ENCODE results near the gene MYPOP.

MYPOP gene

DNA sequence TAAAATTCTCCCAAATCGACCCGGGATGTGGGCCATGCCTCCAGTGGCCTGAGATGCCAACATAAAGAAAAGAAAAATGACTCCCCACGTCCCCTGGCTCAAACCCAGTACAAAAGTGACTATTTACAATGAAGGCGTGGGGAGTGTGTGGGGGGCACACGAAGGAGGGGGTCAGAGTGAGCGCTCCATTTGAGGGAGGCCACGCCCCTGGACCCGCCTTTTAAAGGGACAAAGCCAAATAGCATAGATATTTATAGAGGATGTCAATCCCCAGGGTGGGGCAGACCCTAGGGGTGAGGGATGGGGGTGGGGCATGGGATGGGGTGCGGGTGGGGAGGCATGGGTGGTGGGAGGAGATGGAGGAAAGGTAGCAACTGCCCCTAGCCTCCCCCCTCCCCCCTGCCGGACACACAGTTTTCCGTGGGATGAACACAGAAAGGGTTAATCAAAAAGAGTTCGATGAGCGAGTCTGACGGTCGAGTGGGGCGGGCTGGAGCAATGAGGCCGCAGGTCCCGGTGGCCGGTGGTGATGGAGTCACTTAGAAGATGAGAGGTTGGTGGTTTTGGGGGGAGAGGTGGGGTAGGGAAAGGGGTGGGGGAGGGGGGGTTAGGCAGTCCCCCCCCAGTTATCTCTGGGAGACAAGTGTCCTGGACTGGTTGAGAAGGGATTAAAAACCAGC, 32.3 kb upstream of the MYPOP start:
- no peak for TF ChIP-seq CTCF (IDR thresholded peaks at IDR 0.05; ENCODE audit: low read depth, low read length)
- H3K4me3 ChIP-seq (replicated peaks in 1 of 2; ENCODE audit: low read depth in 2 of 2, low read length in 2 of 2): no peak overlapping the region
- DNase-seq (ENCODE audit: low read depth in 2 of 2): no peak

DNA sequence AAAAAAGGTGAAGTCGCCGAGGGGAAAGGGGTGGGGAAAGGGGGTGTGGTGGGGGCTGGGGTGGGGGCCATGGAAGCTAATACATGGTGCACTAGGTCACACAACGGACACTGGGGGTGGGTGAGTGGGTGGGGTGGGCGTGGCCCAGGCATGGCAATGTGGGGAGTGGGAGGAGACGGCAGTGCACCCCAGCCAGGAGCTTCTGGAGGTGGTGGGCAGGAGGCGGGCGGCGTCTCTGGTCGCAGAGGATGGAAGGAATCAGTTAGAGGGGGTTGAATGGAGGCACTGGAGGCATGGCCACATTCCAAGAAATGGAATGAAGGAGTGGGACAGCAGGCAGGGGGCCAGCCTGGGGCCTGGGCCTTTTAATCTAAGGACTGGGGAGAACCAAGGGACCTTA, 31.3 kb upstream of the MYPOP start:
- no peak overlapping the region for H3K4me3 ChIP-seq (replicated peaks in 1 of 2; ENCODE audit: low read depth in 2 of 2, low read length in 2 of 2)
- no peak for TF ChIP-seq CTCF (IDR thresholded peaks at IDR 0.05; ENCODE audit: low read depth, low read length)
- DNase-seq (ENCODE audit: low read depth in 2 of 2): no peak

GRCh38 chr19:45931055-45931454, 28.6 kb upstream of the MYPOP start:
- no peak for DNase-seq (ENCODE audit: low read depth in 2 of 2)
- peak; percentile 8 for TF ChIP-seq CTCF (IDR thresholded peaks at IDR 0.05; ENCODE audit: low read depth, low read length)

DNA sequence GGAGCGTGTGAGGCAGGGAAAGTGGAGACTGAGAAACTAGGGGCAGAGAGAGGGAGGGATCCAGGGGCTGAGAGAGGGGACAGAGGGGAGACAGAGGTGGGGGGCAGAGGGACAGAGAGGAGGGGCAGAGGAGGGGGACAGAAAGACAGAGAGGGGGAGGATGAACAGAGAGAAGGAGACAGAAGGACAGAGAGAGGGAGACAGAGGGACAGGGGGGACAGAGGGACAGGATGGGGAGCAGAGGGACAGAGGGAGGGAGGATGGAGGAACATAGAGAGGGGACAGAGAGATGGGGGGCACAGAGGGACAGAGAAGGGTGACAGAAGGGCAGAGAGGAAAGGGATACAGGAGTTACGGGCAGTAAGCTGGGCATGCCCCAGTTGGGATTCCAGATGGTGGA, 26.8 kb upstream of the MYPOP start:
- no peak for TF ChIP-seq CTCF (IDR thresholded peaks at IDR 0.05; ENCODE audit: low read depth, low read length)
- DNase-seq (ENCODE audit: low read depth in 2 of 2): no peak
- no peak overlapping the region for H3K4me3 ChIP-seq (replicated peaks in 1 of 2; ENCODE audit: low read depth in 2 of 2, low read length in 2 of 2)

More at GRCh38 chr19:45931055-45931454, 28.6 kb upstream of the MYPOP start:
- H3K4me3 ChIP-seq (replicated peaks in 1 of 2; ENCODE audit: low read depth in 2 of 2, low read length in 2 of 2): no peak overlapping the region

DNA sequence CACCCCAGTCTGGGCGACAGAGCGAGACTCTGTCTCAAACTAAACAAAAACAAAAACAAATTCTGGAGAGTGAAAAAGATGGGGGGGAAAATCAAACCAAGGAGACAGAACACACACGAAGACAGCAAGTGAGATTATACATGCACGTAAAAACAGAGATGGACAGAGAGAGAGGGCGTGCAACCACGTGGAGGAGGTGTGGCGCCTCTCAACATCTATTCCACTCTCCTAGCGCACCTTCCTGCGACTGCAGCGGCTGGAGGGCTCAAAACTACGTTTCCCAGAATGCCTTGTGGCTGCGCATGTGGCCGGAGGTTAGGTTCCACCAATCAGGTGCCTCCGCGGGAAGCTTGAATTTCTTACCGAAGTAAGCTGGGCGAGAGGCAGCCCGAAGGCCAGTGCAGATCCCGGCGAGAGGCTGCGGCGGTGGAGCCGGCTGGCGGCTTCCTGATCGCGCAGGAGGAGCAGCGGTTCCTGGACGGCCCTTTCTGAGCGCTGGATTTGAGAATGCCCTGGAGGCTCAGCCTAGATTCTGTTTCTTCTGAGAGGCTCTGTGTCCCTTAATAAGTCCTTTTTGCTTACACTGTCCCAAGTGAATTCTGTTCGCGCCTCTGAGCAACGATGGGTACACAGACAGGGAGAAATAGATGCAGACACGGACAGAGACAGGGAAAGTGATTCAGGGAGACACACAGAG, 25.3 kb upstream of the MYPOP start:
- peak overlapping the region in 1 of 2 donors; percentile 10 for H3K4me3 ChIP-seq (replicated peaks in 1 of 2; ENCODE audit: low read depth in 2 of 2, low read length in 2 of 2)
- TF ChIP-seq CTCF (IDR thresholded peaks at IDR 0.05; ENCODE audit: low read depth, low read length): no peak
- DNase-seq (ENCODE audit: low read depth in 2 of 2): peak; percentile 92 to 93

GRCh38 chr19:45924891-45925447, 22.6 kb upstream of the MYPOP start:
- TF ChIP-seq CTCF (IDR thresholded peaks at IDR 0.05; ENCODE audit: low read depth, low read length): no peak
- no peak for DNase-seq (ENCODE audit: low read depth in 2 of 2)
- no peak overlapping the region for H3K4me3 ChIP-seq (replicated peaks in 1 of 2; ENCODE audit: low read depth in 2 of 2, low read length in 2 of 2)
